Stimulated activated naive CD8-positive, alpha-beta T cell treated with anti-CD3 and anti-CD28 coated beads, Interleukin-15, Interleukin-2, amounts not matched to agents 100 ng/mL and 50 ng/mL, for 24 hours (primary cell): Measurements from ENCODE around the gene PCDHB4.
"Not testable (repeated sequence)": the region's sequence is repeated elsewhere in the genome, so short reads cannot be mapped to it uniquely, and the experiment has no call there.

Experiments used
- H3K27ac Mint-ChIP-seq: one replicate; pipeline ENCODE4 v1.8.0; 2021; ENCODE audit warnings: mild to moderate bottlenecking, mixed read lengths
- H3K27me3 Mint-ChIP-seq: one replicate; pipeline ENCODE4 v1.8.0; 2021; ENCODE audit warnings: mixed read lengths
- H3K36me3 Mint-ChIP-seq: one replicate; pipeline ENCODE4 v1.8.0; 2021; ENCODE audit warnings: low read depth, mixed read lengths
- H3K4me1 Mint-ChIP-seq: one replicate; pipeline ENCODE4 v1.8.0; 2021; ENCODE audit warnings: low read depth, mixed read lengths
- H3K4me3 Mint-ChIP-seq: one replicate; pipeline ENCODE4 v1.8.0; 2021; ENCODE audit warnings: mild to moderate bottlenecking, mixed read lengths
- H3K9me3 Mint-ChIP-seq: one replicate; pipeline ENCODE4 v1.8.0; 2021; ENCODE audit warnings: mixed read lengths

The PCDHB4 gene

DNA sequence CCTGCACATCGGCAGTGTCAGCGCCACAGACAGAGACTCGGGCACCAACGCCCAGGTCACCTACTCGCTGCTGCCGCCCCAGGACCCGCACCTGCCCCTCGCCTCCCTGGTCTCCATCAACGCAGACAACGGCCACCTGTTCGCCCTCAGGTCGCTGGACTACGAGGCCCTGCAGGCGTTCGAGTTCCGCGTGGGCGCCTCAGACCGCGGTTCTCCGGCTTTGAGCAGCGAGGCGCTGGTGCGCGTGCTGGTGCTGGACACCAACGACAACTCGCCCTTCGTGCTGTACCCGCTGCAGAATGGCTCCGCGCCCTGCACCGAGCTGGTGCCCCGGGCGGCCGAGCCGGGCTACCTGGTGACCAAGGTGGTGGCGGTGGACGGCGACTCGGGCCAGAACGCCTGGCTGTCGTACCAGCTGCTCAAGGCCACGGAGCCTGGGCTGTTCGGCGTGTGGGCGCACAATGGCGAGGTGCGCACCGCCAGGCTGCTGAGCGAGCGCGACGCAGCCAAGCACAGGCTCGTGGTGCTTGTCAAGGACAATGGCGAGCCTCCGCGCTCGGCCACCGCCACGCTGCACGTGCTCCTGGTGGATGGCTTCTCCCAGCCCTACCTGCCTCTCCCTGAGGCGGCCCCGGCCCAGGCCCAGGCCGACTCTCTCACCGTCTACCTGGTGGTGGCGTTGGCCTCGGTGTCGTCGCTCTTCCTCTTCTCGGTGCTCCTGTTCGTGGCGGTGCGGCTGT, 1.9 kb downstream of the PCDHB4 start:
- H3K27ac Mint-ChIP-seq, H3K4me3 Mint-ChIP-seq, H3K4me1 Mint-ChIP-seq, H3K36me3 Mint-ChIP-seq: not testable (repeated sequence)
- Mint-ChIP-seq H3K9me3 (peaks cover 12% of the 10 kb centered on the region), H3K27me3 (peaks cover 38% of the 10 kb centered on the region)

DNA sequence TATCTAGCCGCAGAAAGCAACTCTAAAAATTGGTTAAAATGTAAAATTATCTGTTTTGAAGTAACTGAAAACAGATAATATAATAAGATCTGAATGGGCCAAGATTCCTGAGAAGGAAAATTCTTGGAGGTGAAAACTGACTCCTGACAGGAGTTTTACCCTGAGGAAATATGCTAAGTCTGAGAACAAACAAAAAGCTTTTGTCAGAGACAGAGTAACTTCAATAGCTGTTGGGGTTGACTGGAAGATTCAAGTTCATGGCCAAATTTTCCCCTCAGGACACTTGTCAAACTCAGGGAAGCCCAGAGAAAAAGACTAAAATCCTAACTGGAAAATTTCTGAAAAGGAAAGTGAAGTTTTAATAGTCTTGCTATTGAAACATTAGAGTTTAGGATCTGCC, 5.7 kb downstream of the PCDHB4 start:
- H3K4me3 Mint-ChIP-seq: no peak overlapping the region
- H3K4me1 Mint-ChIP-seq: no peaks in the 10 kb centered on the region
- peaks cover 10% of the 10 kb centered on the region for H3K9me3 Mint-ChIP-seq
- no peaks in the 10 kb centered on the region for H3K36me3 Mint-ChIP-seq
- H3K27ac Mint-ChIP-seq: no peak overlapping the region
- peaks cover 27% of the 10 kb centered on the region for H3K27me3 Mint-ChIP-seq

DNA sequence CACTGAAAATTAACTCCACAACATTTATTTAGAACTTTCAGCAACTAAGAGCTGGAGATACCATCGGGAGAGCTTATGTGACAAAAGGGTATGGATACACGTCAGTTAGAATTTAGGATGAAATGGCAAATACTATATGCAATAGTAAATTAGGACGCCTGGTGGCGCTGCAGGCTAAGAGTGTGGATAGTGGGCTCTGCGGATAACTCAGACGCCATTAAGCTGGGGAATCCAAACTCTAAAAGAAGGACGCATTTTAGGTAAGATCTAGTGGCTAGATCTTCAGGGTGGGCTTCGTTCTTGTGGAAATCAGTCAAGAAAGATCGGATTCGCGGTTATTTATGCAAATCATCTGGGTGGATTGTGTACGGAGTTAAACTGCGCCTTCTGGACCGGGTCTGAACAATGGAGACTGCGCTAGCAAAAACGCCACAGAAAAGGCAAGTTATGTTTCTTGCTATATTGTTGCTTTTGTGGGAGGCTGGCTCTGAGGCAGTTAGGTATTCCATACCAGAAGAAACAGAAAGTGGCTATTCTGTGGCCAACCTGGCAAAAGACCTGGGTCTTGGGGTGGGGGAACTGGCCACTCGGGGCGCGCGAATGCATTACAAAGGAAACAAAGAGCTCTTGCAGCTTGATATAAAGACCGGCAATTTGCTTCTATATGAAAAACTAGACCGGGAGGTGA, 13.6 kb downstream of the PCDHB4 start, which contains the start of gene PCDHB5:
Gene PCDHB5 (plus strand): TSS at position 177 of the 688 bp plus-strand sequence. CDS start 229 bp downstream, at position 406.
- Mint-ChIP-seq H3K4me3 (peak within 1 kb of the TSS; percentile 37), H3K27ac (no peak within 1 kb of the TSS), H3K27me3 (peaks cover 20% of the 10 kb centered on the region), H3K4me1 (no peaks in the 10 kb centered on the region), H3K9me3 (peaks cover 32% of the 10 kb centered on the region), H3K36me3 (peaks cover 4% of the 10 kb centered on the region)

DNA sequence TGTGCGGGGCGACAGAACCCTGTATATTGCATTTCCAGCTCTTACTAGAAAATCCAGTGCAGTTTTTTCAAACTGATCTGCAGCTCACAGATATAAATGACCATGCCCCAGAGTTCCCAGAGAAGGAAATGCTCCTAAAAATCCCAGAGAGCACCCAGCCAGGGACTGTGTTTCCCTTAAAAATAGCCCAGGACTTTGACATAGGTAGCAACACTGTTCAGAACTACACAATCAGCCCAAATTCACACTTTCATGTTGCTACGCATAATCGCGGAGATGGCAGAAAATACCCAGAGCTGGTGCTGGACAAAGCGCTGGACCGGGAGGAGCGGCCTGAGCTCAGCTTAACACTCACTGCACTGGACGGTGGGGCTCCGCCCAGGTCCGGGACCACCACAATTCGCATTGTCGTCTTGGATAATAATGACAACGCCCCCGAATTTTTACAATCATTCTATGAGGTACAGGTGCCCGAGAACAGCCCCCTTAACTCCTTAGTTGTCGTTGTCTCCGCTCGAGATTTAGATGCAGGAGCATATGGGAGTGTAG, 14.2 kb downstream of the PCDHB4 start:
- Mint-ChIP-seq H3K9me3 (peaks cover 28% of the 10 kb centered on the region), H3K36me3 (peaks cover 4% of the 10 kb centered on the region), H3K4me1 (no peaks in the 10 kb centered on the region), H3K4me3 (no peak overlapping the region), H3K27ac (no peak overlapping the region), H3K27me3 (peaks cover 20% of the 10 kb centered on the region)

DNA sequence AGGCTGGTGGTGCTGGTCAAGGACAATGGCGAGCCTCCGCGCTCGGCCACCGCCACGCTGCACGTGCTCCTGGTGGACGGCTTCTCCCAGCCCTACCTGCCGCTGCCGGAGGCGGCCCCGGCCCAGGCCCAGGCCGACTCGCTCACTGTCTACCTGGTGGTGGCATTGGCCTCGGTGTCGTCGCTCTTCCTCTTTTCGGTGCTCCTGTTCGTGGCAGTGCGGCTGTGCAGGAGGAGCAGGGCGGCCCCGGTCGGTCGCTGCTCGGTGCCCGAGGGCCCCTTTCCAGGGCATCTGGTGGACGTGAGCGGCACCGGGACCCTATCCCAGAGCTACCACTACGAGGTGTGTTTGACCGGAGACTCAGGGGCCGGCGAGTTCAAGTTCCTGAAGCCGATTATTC, 15.7 kb downstream of the PCDHB4 start:
- peaks cover 28% of the 10 kb centered on the region for H3K27me3 Mint-ChIP-seq
- H3K4me1 Mint-ChIP-seq, H3K27ac Mint-ChIP-seq, H3K36me3 Mint-ChIP-seq, H3K4me3 Mint-ChIP-seq: not testable (repeated sequence)
- peaks cover 28% of the 10 kb centered on the region for H3K9me3 Mint-ChIP-seq

DNA sequence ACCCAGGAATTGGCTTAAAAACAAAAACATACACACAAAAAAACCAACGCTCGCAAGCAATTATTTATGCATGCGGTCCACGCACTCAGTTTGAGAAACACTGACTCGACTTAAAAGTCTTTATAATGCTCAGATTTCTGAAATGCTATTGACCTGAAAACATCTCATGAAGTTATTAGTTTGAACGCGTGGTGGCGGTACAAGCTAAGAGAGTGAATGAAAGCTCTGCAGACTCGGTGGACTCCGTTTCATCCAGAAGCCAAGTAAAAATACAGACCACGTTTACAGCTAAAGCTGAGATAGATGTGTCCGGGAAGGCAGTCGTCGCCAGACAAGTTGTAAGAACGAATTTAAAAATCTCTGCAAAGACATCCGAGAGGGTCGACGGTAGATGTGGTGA, 28.2 kb downstream of the PCDHB4 start, which contains the start of gene PCDHB6:
Gene PCDHB6 (plus strand): TSS at position 246 of the 400 bp plus-strand sequence. CDS start 201 bp downstream, outside the sequence.
- peaks cover 4% of the 10 kb centered on the region for H3K36me3 Mint-ChIP-seq
- no peak within 1 kb of the TSS for H3K27ac Mint-ChIP-seq
- no peak within 1 kb of the TSS for H3K4me3 Mint-ChIP-seq
- H3K4me1 Mint-ChIP-seq: no peaks in the 10 kb centered on the region
- peaks cover 13% of the 10 kb centered on the region for H3K9me3 Mint-ChIP-seq
- H3K27me3 Mint-ChIP-seq: peaks cover 45% of the 10 kb centered on the region

DNA sequence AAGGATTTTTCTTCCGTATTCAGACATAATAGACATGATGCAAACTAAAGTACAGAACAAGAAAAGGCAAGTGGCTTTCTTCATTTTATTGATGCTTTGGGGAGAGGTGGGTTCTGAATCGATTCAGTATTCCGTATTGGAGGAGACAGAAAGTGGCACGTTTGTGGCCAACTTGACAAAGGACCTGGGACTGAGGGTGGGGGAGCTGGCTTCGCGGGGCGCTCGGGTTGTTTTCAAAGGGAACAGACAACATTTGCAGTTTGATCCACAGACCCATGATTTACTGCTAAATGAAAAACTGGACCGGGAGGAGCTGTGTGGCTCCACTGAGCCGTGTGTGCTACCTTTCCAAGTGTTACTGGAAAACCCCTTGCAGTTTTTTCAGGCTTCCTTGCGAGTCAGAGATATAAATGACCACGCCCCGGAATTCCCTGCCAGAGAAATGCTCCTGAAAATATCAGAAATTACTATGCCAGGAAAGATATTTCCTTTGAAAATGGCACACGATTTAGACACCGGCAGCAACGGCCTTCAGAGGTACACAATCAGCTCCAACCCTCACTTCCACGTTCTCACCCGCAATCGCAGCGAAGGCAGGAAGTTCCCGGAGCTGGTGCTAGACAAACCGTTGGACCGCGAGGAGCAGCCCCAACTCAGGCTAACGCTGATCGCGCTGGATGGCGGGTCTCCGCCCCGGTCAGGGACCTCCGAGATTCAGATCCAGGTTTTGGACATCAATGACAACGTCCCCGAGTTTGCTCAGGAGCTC, 28.8 kb downstream of the PCDHB4 start:
- H3K9me3 Mint-ChIP-seq: peaks cover 13% of the 10 kb centered on the region
- H3K4me3 Mint-ChIP-seq: no peak overlapping the region
- no peak overlapping the region for H3K27ac Mint-ChIP-seq
- no peaks in the 10 kb centered on the region for H3K4me1 Mint-ChIP-seq
- peaks cover 4% of the 10 kb centered on the region for H3K36me3 Mint-ChIP-seq
- peaks cover 46% of the 10 kb centered on the region for H3K27me3 Mint-ChIP-seq

DNA sequence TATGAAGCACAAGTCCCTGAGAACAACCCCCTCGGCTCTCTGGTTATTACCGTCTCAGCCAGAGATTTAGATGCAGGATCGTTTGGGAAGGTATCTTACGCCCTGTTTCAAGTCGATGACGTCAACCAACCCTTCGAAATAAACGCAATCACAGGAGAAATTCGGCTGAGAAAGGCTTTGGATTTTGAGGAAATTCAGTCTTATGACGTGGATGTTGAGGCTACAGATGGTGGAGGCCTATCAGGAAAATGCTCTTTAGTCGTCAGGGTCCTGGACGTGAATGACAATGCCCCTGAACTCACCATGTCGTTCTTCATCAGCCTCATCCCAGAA, 29.3 kb downstream of the PCDHB4 start:
- Mint-ChIP-seq H3K4me1 (no peaks in the 10 kb centered on the region), H3K27ac (no peak overlapping the region), H3K27me3 (peaks cover 52% of the 10 kb centered on the region), H3K36me3 (peaks cover 4% of the 10 kb centered on the region), H3K4me3 (no peak overlapping the region), H3K9me3 (peaks cover 14% of the 10 kb centered on the region)

DNA sequence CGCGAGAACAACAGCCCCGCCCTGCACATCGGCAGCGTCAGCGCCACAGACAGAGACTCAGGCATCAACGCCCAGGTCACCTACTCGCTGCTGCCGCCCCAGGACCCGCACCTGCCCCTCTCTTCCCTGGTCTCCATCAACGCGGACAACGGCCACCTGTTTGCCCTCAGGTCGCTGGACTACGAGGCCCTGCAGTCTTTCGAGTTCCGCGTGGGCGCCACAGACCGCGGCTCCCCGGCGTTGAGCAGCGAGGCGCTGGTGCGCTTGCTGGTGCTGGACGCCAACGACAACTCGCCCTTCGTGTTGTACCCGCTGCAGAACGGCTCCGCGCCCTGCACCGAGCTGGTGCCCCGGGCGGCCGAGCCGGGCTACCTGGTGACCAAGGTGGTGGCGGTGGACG, 30.0 kb downstream of the PCDHB4 start:
- not testable (repeated sequence) for H3K36me3 Mint-ChIP-seq, H3K4me3 Mint-ChIP-seq, H3K27ac Mint-ChIP-seq, H3K4me1 Mint-ChIP-seq
- peaks cover 58% of the 10 kb centered on the region for H3K27me3 Mint-ChIP-seq
- peaks cover 19% of the 10 kb centered on the region for H3K9me3 Mint-ChIP-seq

DNA sequence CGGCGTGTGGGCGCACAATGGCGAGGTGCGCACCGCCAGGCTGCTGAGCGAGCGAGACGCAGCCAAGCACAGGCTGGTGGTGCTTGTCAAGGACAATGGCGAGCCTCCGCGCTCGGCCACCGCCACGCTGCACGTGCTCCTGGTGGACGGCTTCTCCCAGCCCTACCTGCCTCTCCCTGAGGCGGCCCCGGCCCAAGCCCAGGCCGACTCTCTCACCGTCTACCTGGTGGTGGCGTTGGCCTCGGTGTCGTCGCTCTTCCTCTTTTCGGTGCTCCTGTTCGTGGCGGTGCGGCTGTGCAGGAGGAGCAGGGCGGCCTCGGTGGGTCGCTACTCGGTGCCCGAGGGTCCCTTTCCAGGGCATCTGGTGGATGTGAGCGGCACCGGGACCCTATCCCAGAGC, 30.5 kb downstream of the PCDHB4 start:
- not testable (repeated sequence) for H3K4me3 Mint-ChIP-seq, H3K27ac Mint-ChIP-seq, H3K4me1 Mint-ChIP-seq
- peaks cover 63% of the 10 kb centered on the region for H3K27me3 Mint-ChIP-seq
- peaks cover 11% of the 10 kb centered on the region for H3K36me3 Mint-ChIP-seq
- H3K9me3 Mint-ChIP-seq: peaks cover 24% of the 10 kb centered on the region

DNA sequence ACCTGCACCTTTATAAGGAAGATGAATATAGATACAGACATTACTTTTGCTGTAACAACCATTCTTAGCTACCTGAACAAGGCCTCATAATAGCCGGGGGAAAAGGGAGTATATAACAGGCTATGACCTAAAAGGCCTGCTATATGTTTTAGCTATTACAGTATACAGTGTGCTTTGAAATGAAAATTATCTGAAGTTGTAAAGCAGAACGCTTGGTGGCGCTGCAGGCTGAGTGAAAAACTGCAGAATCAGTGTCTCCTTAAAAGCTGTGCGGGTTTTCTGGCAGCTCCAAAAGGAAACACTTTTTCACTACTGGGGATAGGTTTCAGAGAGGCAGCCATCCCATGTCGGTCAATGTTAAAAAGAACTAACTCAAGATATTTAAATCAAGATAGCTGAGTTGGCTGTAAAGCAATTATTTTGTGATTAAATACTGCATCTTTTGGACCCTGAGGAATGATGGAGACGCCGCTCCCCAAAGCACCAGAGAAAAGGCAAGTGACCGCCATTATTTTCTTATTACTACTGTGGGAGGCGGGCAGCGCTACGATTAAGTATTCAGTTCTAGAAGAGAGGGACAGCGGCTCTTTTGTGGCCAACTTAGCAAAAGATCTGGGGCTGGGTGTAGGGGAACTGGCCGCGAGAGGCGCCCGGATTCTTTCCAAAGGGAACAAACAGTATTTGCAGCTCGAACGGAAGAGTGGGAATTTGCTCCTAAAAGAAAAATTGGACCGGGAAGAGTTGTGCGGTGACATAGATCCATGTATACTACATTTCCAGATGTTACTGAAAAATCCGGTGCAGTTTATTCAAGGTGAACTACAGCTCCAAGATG, 34.1 kb downstream of the PCDHB4 start:
- peaks cover 7% of the 10 kb centered on the region for H3K36me3 Mint-ChIP-seq

DNA sequence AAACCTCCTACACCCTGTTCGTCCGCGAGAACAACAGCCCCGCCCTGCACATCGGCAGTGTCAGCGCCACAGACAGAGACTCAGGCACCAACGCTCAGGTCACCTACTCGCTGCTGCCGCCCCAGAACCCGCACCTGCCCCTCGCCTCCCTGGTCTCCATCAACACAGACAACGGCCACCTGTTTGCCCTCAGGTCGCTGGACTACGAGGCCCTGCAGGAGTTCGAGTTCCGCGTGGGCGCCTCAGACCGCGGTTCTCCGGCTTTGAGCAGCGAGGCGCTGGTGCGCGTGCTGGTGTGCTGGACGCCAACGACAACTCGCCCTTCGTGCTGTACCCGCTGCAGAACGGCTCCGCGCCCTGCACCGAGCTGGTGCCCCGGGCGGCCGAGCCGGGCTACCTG, 35.7 kb downstream of the PCDHB4 start:
- not testable (repeated sequence) for H3K36me3 Mint-ChIP-seq, H3K4me1 Mint-ChIP-seq, H3K4me3 Mint-ChIP-seq, H3K27ac Mint-ChIP-seq
- Mint-ChIP-seq H3K9me3 (peaks cover 19% of the 10 kb centered on the region), H3K27me3 (peaks cover 47% of the 10 kb centered on the region)

More for the DNA sequence above, 34.1 kb downstream of the PCDHB4 start:
- H3K4me3 Mint-ChIP-seq: no peak overlapping the region
- no peaks in the 10 kb centered on the region for H3K4me1 Mint-ChIP-seq
- H3K27ac Mint-ChIP-seq: no peak overlapping the region
- H3K9me3 Mint-ChIP-seq: peaks cover 23% of the 10 kb centered on the region
- H3K27me3 Mint-ChIP-seq: peaks cover 56% of the 10 kb centered on the region

DNA sequence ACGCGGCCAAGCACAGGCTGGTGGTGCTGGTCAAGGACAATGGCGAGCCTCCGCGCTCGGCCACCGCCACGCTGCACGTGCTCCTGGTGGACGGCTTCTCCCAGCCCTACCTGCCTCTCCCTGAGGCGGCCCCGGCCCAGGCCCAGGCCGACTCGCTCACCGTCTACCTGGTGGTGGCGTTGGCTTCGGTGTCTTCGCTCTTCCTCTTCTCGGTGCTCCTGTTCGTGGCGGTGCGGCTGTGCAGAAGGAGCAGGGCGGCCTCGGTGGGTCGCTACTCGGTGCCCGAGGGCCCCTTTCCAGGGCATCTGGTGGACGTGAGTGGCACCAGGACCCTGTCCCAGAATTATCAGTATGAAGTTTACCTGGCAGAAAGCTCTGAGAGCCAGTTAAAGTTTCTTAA, 36.3 kb downstream of the PCDHB4 start:
- not testable (repeated sequence) for H3K36me3 Mint-ChIP-seq
- H3K9me3 Mint-ChIP-seq: peaks cover 20% of the 10 kb centered on the region

More for the DNA sequence above, 36.3 kb downstream of the PCDHB4 start:
- H3K4me3 Mint-ChIP-seq, H3K4me1 Mint-ChIP-seq, H3K27ac Mint-ChIP-seq: not testable (repeated sequence)
- H3K27me3 Mint-ChIP-seq: peaks cover 41% of the 10 kb centered on the region
